Tibial nerve (tissue), 4 donors: ENCODE results near the gene TUT4. TPM values are rescaled to one million over a fixed set of nuclear protein-coding genes. Genes with fewer than 3 reads are reported as not detected.

ENCODE experiments used
- DNase-seq, 2 donors: peaks; one replicate each; pipeline ENCODE4 v3.0.0-alpha.2; 2019; ENCODE audit warnings: low spot score in 2 of 2
- H3K27ac ChIP-seq, 4 donors: fragments of 200-600 bp; sonication (generic) in 3 of 4; one replicate each; pipeline ENCODE4 v1.5.1; 2017 to 2019; ENCODE audit warnings: mild to moderate bottlenecking in 1 of 4
- H3K27me3 ChIP-seq, 2 donors: fragments of 200-600 bp; sonication (generic) in 1 of 2; one replicate each; pipeline versions ENCODE4 v1.5.1 to v1.6.0; 2017 to 2019
- H3K36me3 ChIP-seq, 3 donors: fragments of 200-600 bp; sonication (generic); one replicate each; pipeline ENCODE4 v1.5.1; 2018 to 2019
- H3K4me1 ChIP-seq, 4 donors: fragments of 200-600 bp; sonication (generic) in 3 of 4; one replicate each; pipeline ENCODE4 v1.5.1; 2017 to 2019
- H3K4me3 ChIP-seq, 4 donors: fragments of 200-600 bp; sonication (generic) in 3 of 4; one replicate each; pipeline ENCODE4 v1.5.1; 2017 to 2019; ENCODE audit warnings: mild to moderate bottlenecking in 1 of 4, moderate library complexity in 1 of 4
- H3K9me3 ChIP-seq, 4 donors: fragments of 200-600 bp; sonication (generic) in 3 of 4; one replicate each; pipeline ENCODE4 v1.5.1; 2017 to 2019
- EP300 ChIP-seq, 2 donors: sonication (generic); formaldehyde crosslinking; IDR thresholded peaks; one replicate each; pipeline ENCODE4 v1.6.1; 2017; ENCODE audit warnings: antibody characterized with exemption in 2 of 2, mild to moderate bottlenecking in 1 of 2
- POLR2A ChIP-seq, 2 donors: fragments of 450-650 bp; IDR thresholded peaks; one replicate each; pipeline ENCODE4 v1.6.1; 2017; ENCODE audit warnings: antibody characterized with exemption in 2 of 2, mild to moderate bottlenecking in 2 of 2, moderate library complexity in 2 of 2
- WGBS, 2 donors: methylation state at CpG; one replicate each; pipeline ENCODE4 v1.1.5; 2018; 5-methylcytosine and 5-hydroxymethylcytosine counted together
- total RNA-seq, 4 donors: library from RNA; depleted of rRNA; stranded (reverse); fragments of >200 nt; gene quantifications; one replicate each; pipeline ENCODE4 v1.1.0, GENCODE V29; 2016
- TF ChIP-seq, protein P1 (sequence below), 5 experiments: fragments of 200-600 bp in 3 of 5; fragments of 450-650 bp in 2 of 5; sonication (generic) in 3 of 5; IDR thresholded peaks; one replicate each; pipeline ENCODE4 v1.5.1; 2016 to 2019; ENCODE audit warnings: antibody characterized with exemption in 5 of 5, mild to moderate bottlenecking in 3 of 5, moderate library complexity in 2 of 5

The TUT4 gene
- total RNA-seq, 4 donors from 2014 or later = 78.1 to 127 (median 82.3) TPM

- no peak overlapping the region for H3K27ac ChIP-seq
- WGBS, 2 donors = 97 to 98% methylated on average over 8 of the region's 8 CpGs
- TF ChIP-seq, protein P1, sequence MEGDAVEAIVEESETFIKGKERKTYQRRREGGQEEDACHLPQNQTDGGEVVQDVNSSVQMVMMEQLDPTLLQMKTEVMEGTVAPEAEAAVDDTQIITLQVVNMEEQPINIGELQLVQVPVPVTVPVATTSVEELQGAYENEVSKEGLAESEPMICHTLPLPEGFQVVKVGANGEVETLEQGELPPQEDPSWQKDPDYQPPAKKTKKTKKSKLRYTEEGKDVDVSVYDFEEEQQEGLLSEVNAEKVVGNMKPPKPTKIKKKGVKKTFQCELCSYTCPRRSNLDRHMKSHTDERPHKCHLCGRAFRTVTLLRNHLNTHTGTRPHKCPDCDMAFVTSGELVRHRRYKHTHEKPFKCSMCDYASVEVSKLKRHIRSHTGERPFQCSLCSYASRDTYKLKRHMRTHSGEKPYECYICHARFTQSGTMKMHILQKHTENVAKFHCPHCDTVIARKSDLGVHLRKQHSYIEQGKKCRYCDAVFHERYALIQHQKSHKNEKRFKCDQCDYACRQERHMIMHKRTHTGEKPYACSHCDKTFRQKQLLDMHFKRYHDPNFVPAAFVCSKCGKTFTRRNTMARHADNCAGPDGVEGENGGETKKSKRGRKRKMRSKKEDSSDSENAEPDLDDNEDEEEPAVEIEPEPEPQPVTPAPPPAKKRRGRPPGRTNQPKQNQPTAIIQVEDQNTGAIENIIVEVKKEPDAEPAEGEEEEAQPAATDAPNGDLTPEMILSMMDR (IDR thresholded peaks at IDR 0.05) = no peak
- no peak for TF ChIP-seq POLR2A (IDR thresholded peaks at IDR 0.05)
- H3K9me3 ChIP-seq = no peaks in the 10 kb centered on the region
- H3K4me1 ChIP-seq = peaks cover 0 to 32% (median 10%) of the 10 kb centered on the region in 4 donors
- no peak overlapping the region for H3K4me3 ChIP-seq
- H3K36me3 ChIP-seq = no peaks in the 10 kb centered on the region
- no peak for DNase-seq
- no peaks in the 10 kb centered on the region for H3K27me3 ChIP-seq
These were observed 47.8 kb upstream of the TUT4 start for GRCh38 chr1:52600533-52601179.

- Histone ChIP-seq H3K4me3 (no peak overlapping the region), H3K9me3 (no peaks in the 10 kb centered on the region), H3K27ac (no peak overlapping the region), H3K27me3 (no peaks in the 10 kb centered on the region), H3K4me1 (peaks cover 0 to 27% (median 9%) of the 10 kb centered on the region in 4 donors), H3K36me3 (no peaks in the 10 kb centered on the region)
- DNase-seq = no peak
- 92 to 95% methylated on average over 7 of the region's 7 CpGs for WGBS, 2 donors
- TF ChIP-seq EP300 (IDR thresholded peaks at IDR 0.05) = no peak
- TF ChIP-seq POLR2A (IDR thresholded peaks at IDR 0.05) = no peak
- TF ChIP-seq, protein P1 (IDR thresholded peaks at IDR 0.05) = no peak
These were observed 46.3 kb upstream of the TUT4 start for GRCh38 chr1:52599236-52599635.

DNA sequence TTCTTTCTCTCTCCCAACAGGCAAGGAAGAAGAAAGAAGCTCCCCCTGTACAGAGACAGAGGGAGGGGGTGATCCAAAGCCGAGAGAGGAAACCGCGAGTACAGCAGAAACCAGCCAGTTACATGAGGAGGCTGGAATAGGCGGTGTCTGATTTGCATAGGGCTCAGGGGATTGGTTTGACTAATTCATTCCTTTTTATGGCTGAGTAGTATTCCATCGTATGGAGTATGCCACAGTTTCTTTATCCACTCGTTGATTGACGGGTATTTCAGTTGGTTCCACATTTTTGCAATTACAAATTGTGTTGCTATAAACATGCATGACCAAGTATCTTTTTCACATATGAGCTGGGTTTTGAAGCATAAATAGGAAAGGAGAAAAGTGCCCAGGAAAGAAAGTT is 45.8 kb upstream of the TUT4 start:
- H3K4me3 ChIP-seq = no peak overlapping the region
- H3K9me3 ChIP-seq = no peaks in the 10 kb centered on the region
- H3K4me1 ChIP-seq = peaks cover 0 to 22% (median 5%) of the 10 kb centered on the region in 4 donors
- DNase-seq = no peak
- H3K36me3 ChIP-seq = no peaks in the 10 kb centered on the region
- no peak for TF ChIP-seq EP300 (IDR thresholded peaks at IDR 0.05)
- no peak for TF ChIP-seq POLR2A (IDR thresholded peaks at IDR 0.05)
- TF ChIP-seq, protein P1 (IDR thresholded peaks at IDR 0.05) = no peak
- no peak overlapping the region for H3K27ac ChIP-seq
- H3K27me3 ChIP-seq = no peaks in the 10 kb centered on the region
- WGBS, 2 donors = 87 to 92% methylated on average over 7 of the region's 7 CpGs

DNA sequence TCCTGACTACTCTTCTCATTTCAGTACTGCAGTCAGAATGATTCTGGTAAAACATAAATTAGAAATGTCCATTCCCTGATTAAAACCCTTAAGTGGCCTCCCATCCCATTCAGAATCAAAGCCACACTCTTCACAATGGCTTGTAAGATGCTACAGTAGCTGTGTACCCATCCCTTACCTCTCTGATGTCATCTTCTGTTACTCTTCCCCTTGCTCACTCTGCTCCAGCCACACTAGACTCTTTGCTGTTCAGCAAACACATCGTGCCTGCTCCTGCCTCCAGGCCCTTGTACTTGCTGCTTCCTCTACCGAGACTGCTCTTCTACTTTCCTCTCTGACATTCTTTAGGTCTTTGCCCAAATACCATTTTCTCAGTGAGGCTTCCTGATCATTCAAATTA is 45.0 kb upstream of the TUT4 start:
- WGBS, 2 donors = 50 to 59% methylated on average over 2 of the region's 2 CpGs
- TF ChIP-seq, protein P1 (IDR thresholded peaks at IDR 0.05) = no peak
- no peak for TF ChIP-seq POLR2A (IDR thresholded peaks at IDR 0.05)

DNA sequence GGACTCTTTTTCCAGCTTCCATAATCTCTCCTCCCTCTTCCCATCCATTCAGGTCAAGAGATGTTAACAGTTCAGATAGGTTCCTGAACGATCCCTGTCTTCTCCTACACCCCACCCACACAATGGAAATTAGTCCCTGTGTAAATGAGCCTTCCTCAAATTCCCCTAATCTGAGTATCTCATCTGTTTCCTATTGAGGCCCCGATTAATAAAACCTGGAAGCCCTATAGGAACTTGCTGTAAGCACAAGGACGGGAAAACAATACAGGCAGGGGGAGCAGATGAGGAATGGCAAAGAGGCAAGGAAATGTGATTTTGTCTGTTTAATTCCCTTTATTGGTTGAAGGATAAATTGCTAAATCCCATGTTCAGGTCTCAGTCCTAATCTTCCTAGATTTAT is 42.2 kb upstream of the TUT4 start:
- Histone ChIP-seq H3K4me1 (no peaks in the 10 kb centered on the region), H3K9me3 (no peaks in the 10 kb centered on the region), H3K27me3 (no peaks in the 10 kb centered on the region), H3K4me3 (no peak overlapping the region), H3K36me3 (no peaks in the 10 kb centered on the region), H3K27ac (no peak overlapping the region)
- 40 to 48% methylated on average over 3 of the region's 3 CpGs for WGBS, 2 donors
- TF ChIP-seq EP300 (IDR thresholded peaks at IDR 0.05) (no peak), POLR2A (IDR thresholded peaks at IDR 0.05) (no peak)
- TF ChIP-seq, protein P1 (IDR thresholded peaks at IDR 0.05) = no peak
- no peak for DNase-seq

More for the DNA sequence above, 45.0 kb upstream of the TUT4 start:
- Histone ChIP-seq H3K27me3 (no peaks in the 10 kb centered on the region), H3K9me3 (no peaks in the 10 kb centered on the region), H3K27ac (no peak overlapping the region), H3K4me1 (peaks cover 0 to 14% (median 0%) of the 10 kb centered on the region in 4 donors), H3K4me3 (no peak overlapping the region), H3K36me3 (no peaks in the 10 kb centered on the region)
- DNase-seq = no peak
